GM19452 (cell line): ENCODE data around the gene ILDR1.

Experiments used
- ATAC-seq: cut with Tn5 transposase; IDR thresholded peaks from one replicate; pipeline ENCODE4 v1.9.1; 2021; ENCODE audit not compliant: unreplicated experiment

The ILDR1 gene

GRCh38 chr3:122019493-122019892, 2.6 kb downstream of the ILDR1 start:
- no peak for ATAC-seq

GRCh38 chr3:122014741-122015140, 7.3 kb downstream of the ILDR1 start:
- peak; percentile 79 for ATAC-seq

- ATAC-seq: no peak
Observed at GRCh38 chr3:122013448-122013925, 8.6 kb downstream of the ILDR1 start.

GRCh38 chr3:122012821-122013220, 9.2 kb downstream of the ILDR1 start:
- ATAC-seq: no peak

GRCh38 chr3:122011396-122011795, 10.7 kb downstream of the ILDR1 start:
- no peak for ATAC-seq

- no peak for ATAC-seq
Observed at GRCh38 chr3:122010506-122010905, 11.5 kb downstream of the ILDR1 start.

GRCh38 chr3:122008166-122008565, 13.9 kb downstream of the ILDR1 start:
- ATAC-seq: no peak

GRCh38 chr3:122006267-122006666, 15.8 kb downstream of the ILDR1 start:
- ATAC-seq: no peak

- ATAC-seq: no peak
Observed at GRCh38 chr3:122004991-122005565, 17.0 kb downstream of the ILDR1 start.

- ATAC-seq: no peak
Observed at GRCh38 chr3:122004107-122004506, 17.9 kb downstream of the ILDR1 start.

GRCh38 chr3:122003606-122004005, 18.4 kb downstream of the ILDR1 start:
- ATAC-seq: no peak

GRCh38 chr3:122003112-122003511, 18.9 kb downstream of the ILDR1 start:
- ATAC-seq: no peak

- no peak for ATAC-seq
Observed at GRCh38 chr3:122002611-122003010, 19.4 kb downstream of the ILDR1 start.

GRCh38 chr3:122001892-122002291, 20.2 kb downstream of the ILDR1 start:
- no peak for ATAC-seq

GRCh38 chr3:122000936-122001605, 21.0 kb downstream of the ILDR1 start:
- no peak for ATAC-seq

GRCh38 chr3:121999931-122000330, 22.1 kb downstream of the ILDR1 start:
- ATAC-seq: no peak

GRCh38 chr3:121998611-121999473, 23.2 kb downstream of the ILDR1 start:
- no peak for ATAC-seq

- ATAC-seq: peak; percentile 34
Observed at GRCh38 chr3:121998030-121998580, 23.9 kb downstream of the ILDR1 start.

- ATAC-seq: no peak
Observed at GRCh38 chr3:121997372-121997771, 24.7 kb downstream of the ILDR1 start.

- no peak for ATAC-seq
Observed at GRCh38 chr3:121996441-121996840, 25.6 kb downstream of the ILDR1 start.
